GM21528 (cell line): ENCODE measurements around the gene SLC35E2B.
"Not testable (repeated sequence)": the region's sequence is repeated elsewhere in the genome, so short reads cannot be mapped to it uniquely, and the experiment has no call there.

Experiments
- ATAC-seq: cut with Tn5 transposase; IDR thresholded peaks from one replicate; pipeline ENCODE4 v1.9.1; 2021; ENCODE audit warnings: mild to moderate bottlenecking, moderate library complexity; ENCODE audit not compliant: unreplicated experiment, low FRiP score

Gene SLC35E2B

GRCh38 chr1:1704284-1704957 lies 11.8 kb upstream of the SLC35E2B start:
- ATAC-seq, result not testable (repeated sequence)

GRCh38 chr1:1703796-1704195 lies 11.2 kb upstream of the SLC35E2B start:
- no peak for ATAC-seq

- not testable (repeated sequence) for ATAC-seq
These were observed 9.9 kb upstream of the SLC35E2B start for GRCh38 chr1:1702506-1702905.

GRCh38 chr1:1700557-1700956 lies 8.0 kb upstream of the SLC35E2B start:
- ATAC-seq, result not testable (repeated sequence)

GRCh38 chr1:1700067-1700466 lies 7.5 kb upstream of the SLC35E2B start:
- ATAC-seq, result not testable (repeated sequence)

GRCh38 chr1:1699061-1699460 lies 6.5 kb upstream of the SLC35E2B start:
- ATAC-seq, result not testable (repeated sequence)

GRCh38 chr1:1697358-1698183 lies 5.0 kb upstream of the SLC35E2B start:
- not testable (repeated sequence) for ATAC-seq

- ATAC-seq, result not testable (repeated sequence)
These were observed 4.1 kb upstream of the SLC35E2B start for GRCh38 chr1:1696431-1697357.

GRCh38 chr1:1692324-1692713 lies 276 bp downstream of the SLC35E2B start:
- ATAC-seq, result peak; percentile 40

- ATAC-seq, result not testable (repeated sequence)
These were observed 1.2 kb downstream of the SLC35E2B start for GRCh38 chr1:1691443-1691842.

- not testable (repeated sequence) for ATAC-seq
These were observed 3.1 kb downstream of the SLC35E2B start for GRCh38 chr1:1689526-1689925.

- ATAC-seq, result no peak
These were observed 4.7 kb downstream of the SLC35E2B start for GRCh38 chr1:1687846-1688245.

GRCh38 chr1:1684031-1684681 lies 8.4 kb downstream of the SLC35E2B start:
- ATAC-seq, result no peak

- ATAC-seq, result no peak
These were observed 9.3 kb downstream of the SLC35E2B start for GRCh38 chr1:1683104-1683905.

GRCh38 chr1:1680912-1681273 lies 11.7 kb downstream of the SLC35E2B start:
- ATAC-seq, result no peak

- ATAC-seq, result no peak
These were observed 12.3 kb downstream of the SLC35E2B start for GRCh38 chr1:1680031-1680911.

- ATAC-seq, result peak; percentile 2
These were observed 13.8 kb downstream of the SLC35E2B start for GRCh38 chr1:1678581-1679380.
